Neuronal stem cell (in vitro differentiated cells): ENCODE data around the gene SCN5A.

ENCODE experiments used
- DNase-seq: peaks from one replicate; pipeline ENCODE4 v3.0.0-alpha.2; 2013; ENCODE audit warnings: low spot score
- H2AFZ ChIP-seq: one replicate; pipeline ENCODE4 v1.6.1; 2013; ENCODE audit warnings: mild to moderate bottlenecking, low read length, inconsistent platforms
- H2AK5ac ChIP-seq: 2 replicates; pipeline ENCODE4 v1.6.1; 2013; ENCODE audit warnings: low read depth, mild to moderate bottlenecking, inconsistent platforms, low read length, moderate library complexity, mixed read lengths
- H2BK120ac ChIP-seq: 2 replicates; pipeline ENCODE4 v1.6.1; 2013; ENCODE audit warnings: low read depth, mild to moderate bottlenecking, inconsistent platforms, low read length, moderate library complexity, mixed read lengths
- H2BK12ac ChIP-seq: one replicate; pipeline ENCODE4 v1.6.1; 2013; ENCODE audit warnings: low read length, inconsistent platforms
- H2BK15ac ChIP-seq: 2 replicates; pipeline ENCODE4 v1.6.1; 2013; ENCODE audit warnings: mild to moderate bottlenecking, low read length, inconsistent platforms, mixed read lengths
- H2BK5ac ChIP-seq: one replicate; pipeline ENCODE4 v1.6.1; 2013; ENCODE audit warnings: inconsistent platforms, mild to moderate bottlenecking, low read length, moderate library complexity
- H3K14ac ChIP-seq: one replicate; pipeline ENCODE4 v1.6.1; 2013; ENCODE audit warnings: low read length, inconsistent platforms
- H3K18ac ChIP-seq: 2 replicates; pipeline ENCODE4 v1.6.1; 2013; ENCODE audit warnings: low read length, inconsistent platforms
- H3K23ac ChIP-seq: 2 replicates; pipeline ENCODE4 v1.6.1; 2013; ENCODE audit warnings: low read depth, mild to moderate bottlenecking, mixed read lengths, low read length, inconsistent platforms; ENCODE audit not compliant: poor library complexity
- H3K27ac ChIP-seq: replicated peaks from 3 replicates; pipeline ENCODE4 v1.5.1; 2013; ENCODE audit warnings: low read length, inconsistent platforms
- H3K27me3 ChIP-seq, 3 experiments: 2 replicates each; pipeline ENCODE4 v1.6.1; 2013; ENCODE audit warnings: low read length in 3 of 3, mild to moderate bottlenecking in 2 of 3, inconsistent platforms in 1 of 3, low read depth in 1 of 3, mixed read lengths in 1 of 3, moderate library complexity in 1 of 3; ENCODE audit not compliant: control insufficient read depth in 3 of 3, insufficient read depth in 3 of 3
- H3K36me3 ChIP-seq, 2 donors: replicated peaks in 1 of 2; 2 replicates each; pipeline ENCODE4 v1.6.1; 2013; ENCODE audit warnings: low read length in 2 of 2; ENCODE audit not compliant: control insufficient read depth in 2 of 2, insufficient read depth in 2 of 2
- H3K4ac ChIP-seq: 2 replicates; pipeline ENCODE4 v1.6.1; 2013; ENCODE audit warnings: inconsistent platforms, mild to moderate bottlenecking, low read length, moderate library complexity
- H3K4me1 ChIP-seq, 2 donors: 1 replicate in 1 of 2; 2 replicates in 1 of 2; pipeline ENCODE4 v1.6.1; 2013; ENCODE audit warnings: low read length in 2 of 2, low read depth in 1 of 2; ENCODE audit not compliant: control insufficient read depth in 2 of 2, insufficient read depth in 1 of 2
- H3K4me2 ChIP-seq: one replicate; pipeline ENCODE4 v1.6.1; 2013; ENCODE audit warnings: mild to moderate bottlenecking, low read length, inconsistent platforms; ENCODE audit not compliant: insufficient read depth, poor library complexity, severe bottlenecking
- H3K4me3 ChIP-seq, 2 donors: 2 replicates each; pipeline ENCODE4 v1.5.1; 2013; ENCODE audit warnings: low read length in 2 of 2, mild to moderate bottlenecking in 2 of 2, inconsistent platforms in 1 of 2, moderate library complexity in 1 of 2
- H3K79me1 ChIP-seq: one replicate; pipeline ENCODE4 v1.6.1; 2013; ENCODE audit warnings: low read depth, mild to moderate bottlenecking, inconsistent platforms, low read length, moderate library complexity
- H3K9ac ChIP-seq: one replicate; pipeline ENCODE4 v1.6.1; 2013; ENCODE audit warnings: mild to moderate bottlenecking, low read depth, low read length, inconsistent platforms; ENCODE audit not compliant: poor library complexity
- H3K9me3 ChIP-seq, 2 donors: replicated peaks in 1 of 2; 2 replicates each; pipeline versions ENCODE3 to v1.6.1; 2013; ENCODE audit warnings: low read length in 2 of 2, mild to moderate bottlenecking in 2 of 2, inconsistent platforms in 1 of 2, low read depth in 1 of 2, mixed read lengths in 1 of 2, moderate library complexity in 1 of 2; ENCODE audit not compliant: control insufficient read depth in 2 of 2, insufficient read depth in 1 of 2
- H4K8ac ChIP-seq: one replicate; pipeline ENCODE4 v1.6.1; 2013; ENCODE audit warnings: low read depth, mild to moderate bottlenecking, inconsistent platforms, low read length, moderate library complexity
- H4K91ac ChIP-seq: one replicate; pipeline ENCODE4 v1.6.1; 2013; ENCODE audit warnings: low read length, low read depth, mild to moderate bottlenecking, inconsistent platforms; ENCODE audit not compliant: poor library complexity
- WGBS, 2 donors: extraction: QIAGEN DNeasy Blood & Tissue Kit; methylation state at CpG; one replicate each; pipeline ENCODE4 v1.1.7; 2013; ENCODE audit warnings: missing lambda C conversion rate in 2 of 2, mixed read lengths in 1 of 2; ENCODE audit not compliant: insufficient read length in 2 of 2, insufficient replicate concordance in 1 of 2; ENCODE audit errors: extremely low coverage in 2 of 2; 5-methylcytosine and 5-hydroxymethylcytosine counted together

SCN5A gene

GRCh38 chr3:38555926-38556325, 93.6 kb downstream of the SCN5A start:
- no peak overlapping the region for H2AFZ ChIP-seq
- no peaks in the 10 kb centered on the region for H3K4me1 ChIP-seq
- H2BK120ac ChIP-seq: no peak overlapping the region
- WGBS, 2 donors: no CpG with 5 or more reads among the region's 2 CpGs
- no peak for DNase-seq
- H2BK15ac ChIP-seq: no peak overlapping the region
- no peak overlapping the region for H4K8ac ChIP-seq
- H3K23ac ChIP-seq: no peak overlapping the region
- H3K4ac ChIP-seq: no peak overlapping the region
- H3K9me3 ChIP-seq: peaks cover 0 to 6% of the 10 kb centered on the region in 2 donors
- H2BK12ac ChIP-seq: no peak overlapping the region
- H3K79me1 ChIP-seq: no peaks in the 10 kb centered on the region
- no peak overlapping the region for H4K91ac ChIP-seq
- no peak overlapping the region for H3K14ac ChIP-seq
- no peak overlapping the region for H2BK5ac ChIP-seq
- no peak overlapping the region for H3K27ac ChIP-seq
- no peak overlapping the region for H3K4me2 ChIP-seq
- H3K18ac ChIP-seq: no peak overlapping the region
- no peak overlapping the region for H3K4me3 ChIP-seq
- H3K36me3 ChIP-seq: peaks cover 0 to 2% of the 10 kb centered on the region in 2 donors
- H2AK5ac ChIP-seq: no peak overlapping the region
- peaks cover 0 to 3% (median 0%) of the 10 kb centered on the region in 3 experiments for H3K27me3 ChIP-seq
- H3K9ac ChIP-seq: no peak overlapping the region

DNA sequence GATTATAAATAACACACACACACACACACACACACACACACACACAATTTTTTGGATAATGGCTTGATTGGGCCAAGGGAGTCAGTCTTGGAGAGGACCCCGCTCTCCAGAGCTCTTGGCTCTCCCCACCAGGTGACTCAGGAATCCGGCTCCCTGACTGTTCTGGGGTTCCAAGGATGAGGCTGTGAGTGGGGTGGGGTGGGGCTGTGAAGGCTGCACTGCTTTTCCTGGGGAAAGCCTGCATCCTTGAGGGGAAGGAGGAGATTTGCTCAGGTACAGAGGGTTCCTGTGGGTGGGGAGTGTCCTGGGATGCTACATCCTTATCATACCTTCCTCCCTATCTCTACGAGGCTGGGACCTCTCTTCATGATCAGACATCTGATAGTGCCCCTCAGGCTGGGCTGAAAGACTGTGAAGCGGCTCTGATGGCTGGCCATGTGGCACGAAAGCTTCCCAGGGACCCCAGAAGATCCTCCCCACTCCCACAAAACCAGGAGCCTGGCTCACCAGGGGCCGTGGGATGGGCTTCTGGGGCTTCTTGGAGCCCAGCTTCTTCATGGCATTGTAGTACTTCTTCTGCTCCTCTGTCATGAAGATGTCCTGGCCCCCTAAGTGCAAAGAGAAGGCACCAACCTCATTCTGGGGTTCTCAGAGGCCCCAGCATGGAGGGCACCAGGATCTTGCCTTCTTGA, 94.2 kb downstream of the SCN5A start:
- no peak overlapping the region for H3K14ac ChIP-seq
- no CpG with 5 or more reads among the region's 6 CpGs for WGBS, 2 donors
- H3K9ac ChIP-seq: no peak overlapping the region
- H4K91ac ChIP-seq: no peak overlapping the region
- H3K79me1 ChIP-seq: no peaks in the 10 kb centered on the region
- H3K27me3 ChIP-seq: no peaks in the 10 kb centered on the region
- no peak overlapping the region for H2BK12ac ChIP-seq
- H2AK5ac ChIP-seq: no peak overlapping the region
- no peak overlapping the region for H3K4me2 ChIP-seq
- peaks cover 0 to 2% of the 10 kb centered on the region in 2 donors for H3K36me3 ChIP-seq
- peaks cover 0 to 6% of the 10 kb centered on the region in 2 donors for H3K9me3 ChIP-seq
- H2AFZ ChIP-seq: no peak overlapping the region
- no peak overlapping the region for H3K18ac ChIP-seq
- no peak for DNase-seq
- H4K8ac ChIP-seq: no peak overlapping the region
- no peak overlapping the region for H3K27ac ChIP-seq
- no peak overlapping the region for H3K4ac ChIP-seq
- H2BK5ac ChIP-seq: no peak overlapping the region
- H3K4me1 ChIP-seq: no peaks in the 10 kb centered on the region
- no peak overlapping the region for H3K4me3 ChIP-seq
- H2BK120ac ChIP-seq: no peak overlapping the region
- H3K23ac ChIP-seq: no peak overlapping the region
- H2BK15ac ChIP-seq: no peak overlapping the region

GRCh38 chr3:38554127-38554827, 95.2 kb downstream of the SCN5A start:
- Histone ChIP-seq H3K14ac (no peak overlapping the region), H3K27ac (no peak overlapping the region), H2AK5ac (no peak overlapping the region), H2BK12ac (no peak overlapping the region), H3K79me1 (no peaks in the 10 kb centered on the region), H3K4me1 (no peaks in the 10 kb centered on the region), H4K91ac (no peak overlapping the region), H3K4me2 (no peak overlapping the region), H2BK5ac (no peak overlapping the region), H2AFZ (no peak overlapping the region), H3K36me3 (peaks cover 0 to 2% of the 10 kb centered on the region in 2 donors), H3K9ac (no peak overlapping the region), H3K4me3 (no peak overlapping the region), H3K9me3 (peaks cover 0 to 4% of the 10 kb centered on the region in 2 donors), H3K23ac (no peak overlapping the region), H3K4ac (no peak overlapping the region), H3K27me3 (no peaks in the 10 kb centered on the region), H2BK15ac (no peak overlapping the region), H4K8ac (no peak overlapping the region), H3K18ac (no peak overlapping the region), H2BK120ac (no peak overlapping the region)
- no peak for DNase-seq
- WGBS, 2 donors: no CpG with 5 or more reads among the region's 8 CpGs

GRCh38 chr3:38553071-38553470, 96.4 kb downstream of the SCN5A start:
- Histone ChIP-seq H3K23ac (no peak overlapping the region), H3K14ac (no peak overlapping the region), H2AK5ac (no peak overlapping the region), H3K27ac (no peak overlapping the region), H3K18ac (no peak overlapping the region), H3K9ac (no peak overlapping the region), H4K8ac (no peak overlapping the region), H3K27me3 (no peaks in the 10 kb centered on the region), H4K91ac (no peak overlapping the region), H3K36me3 (peaks cover 0 to 2% of the 10 kb centered on the region in 2 donors), H3K79me1 (no peaks in the 10 kb centered on the region), H3K9me3 (peaks cover 0 to 4% of the 10 kb centered on the region in 2 donors), H3K4me2 (no peak overlapping the region), H2BK5ac (no peak overlapping the region), H2AFZ (no peak overlapping the region), H3K4me3 (no peak overlapping the region), H2BK120ac (no peak overlapping the region), H3K4me1 (no peaks in the 10 kb centered on the region), H2BK15ac (no peak overlapping the region), H2BK12ac (no peak overlapping the region), H3K4ac (no peak overlapping the region)
- DNase-seq: no peak
- no CpG with 5 or more reads among the region's 2 CpGs for WGBS, 2 donors
